GM11168 (cell line): ENCODE measurements around the gene UST.

Source experiments
- in situ Hi-C: fragments of 300-500 bp; cut with MboI; formaldehyde crosslinking; loops from one replicate; pipeline ENCODE4 v1.12.0; 2022; ENCODE audit warnings: low sequenced_read_pairs; ENCODE audit not compliant: unreplicated experiment

Gene UST

GRCh38 chr6:149065658-149066556 is 319.1 kb downstream of the UST start:
- in situ Hi-C loops: loop anchor here (5.0 kb wide), 1 partner anchor 34 kb away; no protein-coding TSS in a partner anchor

DNA sequence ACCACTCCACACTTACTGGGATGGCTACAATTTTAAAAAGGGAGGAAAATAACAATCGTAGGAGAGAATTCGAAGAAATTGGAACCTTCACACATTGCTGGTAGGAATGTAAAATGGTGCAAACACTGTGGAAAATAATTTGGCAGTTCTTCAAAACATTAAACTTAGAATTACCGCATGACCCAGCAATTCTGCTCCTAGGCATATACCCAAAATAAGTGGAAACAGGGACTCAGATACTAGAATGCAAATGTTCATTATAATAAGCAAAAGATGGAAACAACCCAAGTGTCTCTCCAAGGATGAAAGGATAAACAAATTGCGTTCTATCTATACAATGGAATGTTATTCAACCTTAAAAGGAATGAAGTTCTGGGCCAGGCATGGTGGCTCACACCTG is 325.2 kb downstream of the UST start:
- in situ Hi-C loops: loop anchor here (10.0 kb wide), 1 partner anchor 363 kb away; no protein-coding TSS in a partner anchor

DNA sequence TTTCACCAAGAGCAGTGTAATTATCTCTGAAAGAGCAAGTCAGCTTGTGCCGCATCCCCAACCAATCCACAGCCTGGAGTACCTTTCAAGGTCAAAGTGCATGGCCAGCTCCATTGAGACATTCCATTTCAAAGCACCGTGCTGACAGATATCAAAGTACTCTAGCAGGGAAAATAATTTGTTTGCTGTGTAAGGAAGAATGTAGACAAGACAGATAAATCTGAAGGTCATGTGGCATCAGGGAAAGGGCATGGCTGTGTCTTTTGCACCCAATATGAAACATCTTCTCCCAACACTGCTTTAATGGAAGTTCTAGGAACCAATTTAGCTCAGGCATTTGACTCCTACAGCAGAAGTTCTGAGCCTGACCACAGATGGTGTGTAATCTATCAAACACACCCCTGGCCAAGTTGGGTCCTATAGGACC is 328.0 kb downstream of the UST start:
- in situ Hi-C loops: loop anchor here (10.0 kb wide), 1 partner anchor 360 kb away; no protein-coding TSS in a partner anchor

DNA sequence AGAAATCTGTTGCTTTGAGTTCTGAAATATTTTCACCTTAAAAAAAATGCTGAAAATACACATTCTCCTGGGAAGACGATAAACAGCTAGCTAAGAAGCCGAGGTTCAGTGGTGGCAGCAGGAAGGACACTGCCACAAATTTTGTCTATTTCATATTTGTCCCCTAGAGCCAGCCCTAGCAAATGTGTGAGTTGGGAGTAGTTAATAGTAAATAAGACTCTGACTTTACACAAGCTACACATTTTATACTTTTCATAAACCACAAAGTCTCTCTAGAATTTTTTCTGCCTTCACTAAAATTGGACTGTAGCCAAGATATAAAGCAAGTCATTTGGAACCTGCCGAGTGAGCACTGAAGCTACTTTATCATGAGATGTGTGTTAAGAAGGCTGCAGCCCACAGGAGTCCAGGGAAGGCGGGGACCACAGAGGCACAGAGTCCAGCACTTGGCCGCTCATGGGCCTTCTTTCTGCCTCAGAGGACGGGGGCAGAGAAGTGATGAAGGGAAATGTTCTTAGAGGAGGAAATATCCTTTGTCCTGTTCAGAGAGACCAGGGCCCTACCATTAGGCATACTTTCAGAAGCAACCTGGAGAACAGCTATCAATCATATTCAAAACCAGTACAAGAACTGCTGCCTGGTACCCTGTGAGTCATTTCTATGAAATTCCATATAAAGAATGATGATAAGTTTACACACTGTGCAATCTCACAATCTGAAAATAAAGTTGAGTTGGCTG is 329.0 kb downstream of the UST start:
- in situ Hi-C loops: loop anchor here (10.0 kb wide), 1 partner anchor 359 kb away; no protein-coding TSS in a partner anchor

DNA sequence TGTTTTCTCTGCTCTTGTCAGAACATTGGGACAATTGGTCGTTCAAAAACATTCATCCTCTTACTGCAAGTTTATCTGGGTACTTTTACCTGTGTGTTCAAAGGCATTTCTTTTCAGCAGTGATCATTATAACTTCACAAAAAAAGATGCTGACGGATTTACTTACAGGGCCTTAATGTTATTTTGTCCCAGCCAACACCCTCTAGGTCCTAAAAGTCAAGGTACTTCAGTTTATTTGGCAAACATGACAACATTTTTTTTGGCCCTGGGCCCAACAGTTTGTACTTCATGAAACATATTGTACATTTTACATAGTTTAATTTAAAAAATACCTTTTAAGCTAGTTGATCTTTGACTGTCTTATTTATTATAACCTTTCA is 329.5 kb downstream of the UST start:
- in situ Hi-C loops: loop anchor here (10.0 kb wide), 1 partner anchor 358 kb away; no protein-coding TSS in a partner anchor

- in situ Hi-C loops: loop anchor here (10.0 kb wide), 1 partner anchor 358 kb away; no protein-coding TSS in a partner anchor
Observed at GRCh38 chr6:149077208-149077607, 330.4 kb downstream of the UST start.

DNA sequence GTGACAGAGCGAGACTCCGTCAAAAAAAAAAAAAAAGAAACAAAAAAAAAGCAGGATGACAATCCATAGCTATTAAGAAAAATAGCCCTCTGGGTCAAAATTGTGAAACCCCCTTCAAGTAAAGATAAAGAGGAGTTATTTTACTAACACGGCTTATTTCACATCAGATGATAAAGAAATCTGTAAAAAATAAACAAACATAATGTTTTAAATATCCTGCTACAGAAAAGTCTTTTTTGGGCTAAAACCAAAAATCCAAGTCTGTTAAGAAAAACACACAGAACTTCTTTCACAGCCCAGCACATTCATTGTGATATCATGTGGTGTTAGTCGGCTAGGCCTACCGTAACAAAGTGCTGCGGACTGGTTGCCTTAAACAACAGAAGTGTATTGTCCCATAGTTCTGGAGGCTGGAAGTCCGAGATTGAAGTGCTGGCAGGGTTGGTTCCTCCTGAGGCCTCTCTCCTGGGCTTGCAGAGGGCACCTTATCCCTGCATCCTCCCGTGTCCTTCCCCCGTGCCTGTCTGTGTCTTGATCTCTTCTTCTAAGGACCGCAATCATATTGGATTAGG is 331.5 kb downstream of the UST start:
- in situ Hi-C loops: loop anchor here (10.0 kb wide), 1 partner anchor 357 kb away; no protein-coding TSS in a partner anchor

- in situ Hi-C loops: loop anchor here (10.0 kb wide), 1 partner anchor 355 kb away; no protein-coding TSS in a partner anchor
Observed at GRCh38 chr6:149079456-149079855, 332.6 kb downstream of the UST start.

DNA sequence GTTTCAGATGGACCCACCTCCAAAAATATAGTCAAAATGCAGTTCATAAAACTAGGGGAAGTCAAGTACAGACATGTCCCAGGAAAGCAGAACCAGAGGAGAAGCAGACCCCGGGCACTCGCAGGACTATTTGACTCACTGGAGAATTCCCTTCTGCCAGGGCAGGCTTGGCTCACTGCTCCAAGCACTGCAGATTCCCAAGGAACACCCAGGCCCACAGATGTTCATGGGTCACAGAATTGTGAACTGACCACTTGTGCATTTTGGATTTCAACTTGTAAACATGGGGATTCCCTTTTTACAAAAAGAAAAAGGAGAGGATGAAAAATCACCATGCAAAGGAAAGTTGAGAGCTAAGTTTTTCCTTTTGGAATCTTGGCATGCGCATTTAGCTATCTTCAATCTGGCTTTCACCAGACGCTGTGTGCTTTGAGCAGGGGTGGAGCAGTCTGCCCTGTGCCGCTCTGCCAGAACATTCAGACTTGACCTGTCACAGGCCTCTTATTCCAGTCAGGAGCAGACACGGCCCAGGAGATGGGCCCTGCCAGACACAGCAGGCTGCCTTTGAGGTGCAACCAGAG is 333.2 kb downstream of the UST start:
- in situ Hi-C loops: loop anchor here (10.0 kb wide), 2 partner anchors 235 to 355 kb away; partner anchors contain the start of gene TAB2

GRCh38 chr6:149080511-149080910 is 333.7 kb downstream of the UST start:
- in situ Hi-C loops: loop anchor here (10.0 kb wide), 1 partner anchor 234 kb away; the partner anchor contains the start of gene TAB2

DNA sequence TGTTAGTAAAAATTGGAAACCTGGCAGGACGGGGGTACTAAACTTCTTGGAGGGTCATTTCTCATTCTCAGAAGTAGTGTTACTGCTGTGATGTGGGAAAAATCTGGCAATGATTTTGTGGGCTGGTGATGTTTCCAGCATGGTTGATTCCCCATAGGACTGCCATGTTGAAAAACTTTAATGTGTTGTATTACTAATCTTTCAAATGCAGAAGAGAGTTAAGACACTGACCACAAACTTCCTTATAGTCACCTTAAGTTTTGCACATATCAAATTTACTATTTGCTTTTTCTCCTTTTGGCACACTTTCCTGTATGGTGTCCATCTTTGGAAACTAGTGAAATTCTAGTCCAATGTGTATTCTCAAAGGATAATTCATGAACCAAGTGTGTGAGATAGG is 334.5 kb downstream of the UST start:
- in situ Hi-C loops: loop anchor here (10.0 kb wide), 1 partner anchor 234 kb away; the partner anchor contains the start of gene TAB2

GRCh38 chr6:149082320-149082719 is 335.5 kb downstream of the UST start:
- in situ Hi-C loops: loop anchor here (10.0 kb wide), 1 partner anchor 232 kb away; the partner anchor contains the start of gene TAB2

DNA sequence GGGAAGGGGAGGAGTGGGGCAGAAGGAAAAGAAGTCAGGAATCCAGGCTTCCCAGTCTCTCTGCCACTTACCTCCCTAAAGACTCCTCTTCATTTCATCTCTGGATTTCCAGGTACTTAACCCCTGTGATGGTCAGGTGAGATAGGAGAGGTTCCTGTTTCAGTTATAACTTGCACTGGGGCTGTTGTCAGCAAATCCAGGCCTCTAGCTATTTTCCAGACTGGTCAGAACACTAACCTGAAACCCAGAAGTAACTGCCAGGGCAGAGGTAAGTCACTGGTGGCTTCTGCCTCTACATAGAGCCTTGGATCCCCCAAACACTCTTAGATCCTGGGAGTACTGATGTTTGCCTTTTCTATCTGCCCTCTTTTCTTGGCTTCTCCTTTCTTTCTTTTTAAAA is 337.2 kb downstream of the UST start:
- in situ Hi-C loops: loop anchor here (10.0 kb wide), 1 partner anchor 231 kb away; the partner anchor contains the start of gene TAB2

DNA sequence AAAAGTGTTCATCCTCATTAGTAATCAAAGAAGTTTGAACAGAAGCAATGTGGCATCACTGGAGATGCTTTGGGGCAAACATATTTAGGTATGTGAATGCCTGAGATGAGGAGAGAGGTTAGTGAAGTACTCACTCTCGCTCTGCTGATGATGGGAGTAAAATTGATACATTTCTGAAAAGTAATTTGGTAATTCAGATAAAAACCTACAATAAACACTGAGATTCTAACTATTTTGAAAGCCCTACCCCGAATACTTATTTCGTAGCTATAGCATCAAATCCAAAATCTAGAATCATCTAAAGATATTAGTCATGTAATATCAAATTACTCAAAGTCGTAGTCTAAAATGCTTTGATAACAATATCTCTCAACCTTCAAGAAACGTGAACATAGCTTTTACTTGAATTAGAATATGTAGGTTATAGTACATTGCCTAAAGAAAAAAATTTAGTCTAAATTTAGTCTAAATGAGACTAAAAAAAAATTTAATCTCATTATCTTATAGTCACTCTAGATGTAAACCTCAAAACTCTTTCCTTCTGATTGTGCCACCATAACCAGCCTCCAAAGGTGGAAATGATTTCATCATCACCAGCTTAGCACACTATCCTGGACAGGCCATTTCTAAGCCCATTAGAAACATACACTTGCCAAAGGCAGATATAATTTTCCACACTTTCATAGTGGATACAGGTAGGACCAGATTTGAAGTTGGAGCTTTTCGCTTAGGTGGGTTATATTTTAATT is 338.2 kb downstream of the UST start:
- in situ Hi-C loops: loop anchor here (10.0 kb wide), 1 partner anchor 230 kb away; the partner anchor contains the start of gene TAB2

DNA sequence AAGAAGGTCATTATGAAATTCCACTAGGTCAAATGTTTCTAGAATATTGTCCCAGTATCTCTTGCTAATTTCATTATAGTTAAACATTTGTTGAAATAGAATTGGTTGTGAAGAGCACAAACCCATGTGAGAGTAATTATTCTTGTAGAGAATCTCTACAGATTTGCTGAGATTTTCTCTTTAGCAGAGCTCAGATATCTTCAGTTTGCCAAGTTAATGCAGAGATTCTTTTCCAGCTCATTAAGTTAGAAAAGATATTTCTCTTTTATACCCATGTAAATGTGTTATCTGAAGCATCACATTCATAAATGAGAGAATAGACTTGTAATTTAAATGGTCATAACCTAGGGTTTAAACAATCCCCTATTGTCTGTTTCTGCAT is 338.7 kb downstream of the UST start:
- in situ Hi-C loops: loop anchor here (10.0 kb wide), 1 partner anchor 229 kb away; the partner anchor contains the start of gene TAB2

DNA sequence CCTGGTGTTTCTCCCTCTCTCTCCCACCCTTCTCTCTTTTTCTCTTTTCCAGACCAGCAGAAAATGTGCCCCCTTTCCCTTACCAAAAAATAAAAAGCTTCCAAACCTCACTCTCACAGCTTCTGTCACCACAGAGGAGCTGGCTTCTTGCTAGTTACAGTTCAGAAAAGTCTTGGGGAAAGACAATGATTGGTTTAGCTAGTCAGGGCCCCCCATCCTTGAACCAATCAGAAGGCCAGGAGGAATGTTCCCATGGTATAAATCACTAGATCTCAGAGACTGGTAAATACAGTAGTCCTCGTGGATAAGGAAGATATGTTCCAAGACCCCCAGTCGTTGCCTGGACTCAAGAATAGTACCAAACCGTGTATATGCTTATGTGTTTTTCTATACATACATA is 339.5 kb downstream of the UST start:
- in situ Hi-C loops: loop anchor here (10.0 kb wide), 1 partner anchor 228 kb away; the partner anchor contains the start of gene TAB2

GRCh38 chr6:149087898-149088297 is 341.1 kb downstream of the UST start:
- in situ Hi-C loops: loop anchor here (10.0 kb wide), 1 partner anchor 227 kb away; the partner anchor contains the start of gene TAB2

DNA sequence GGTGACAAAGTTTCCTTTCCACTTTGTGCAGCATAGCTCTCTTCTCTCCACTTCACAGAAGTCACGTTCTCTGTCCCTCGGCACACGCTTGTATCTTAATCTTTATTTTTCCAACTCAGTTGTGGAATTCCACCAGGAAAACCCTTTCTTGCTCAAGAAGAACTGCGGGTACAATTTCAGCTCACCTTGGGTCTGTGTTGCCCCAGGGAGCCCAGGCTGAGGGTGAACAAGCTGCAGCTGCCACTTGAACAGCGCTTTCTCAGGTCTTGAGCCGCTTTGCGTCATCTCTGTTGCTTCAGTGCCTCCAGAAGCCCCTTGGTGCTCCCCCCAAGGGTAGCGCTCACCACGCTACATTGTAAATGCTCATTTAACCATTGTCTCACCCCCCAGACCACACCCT is 341.5 kb downstream of the UST start:
- in situ Hi-C loops: loop anchor here (10.0 kb wide), 1 partner anchor 226 kb away; the partner anchor contains the start of gene TAB2
